ENCODE results near the gene ERG. TPM values are rescaled to one million over a fixed set of nuclear protein-coding genes. Genes with fewer than 3 reads are reported as not detected.

ERG gene
- total RNA-seq, 3 donors from 2014 or later (not counting 1 experiment from before 2014, with no cell fraction given) = 0.36 to 0.58 TPM; not detected in 1

DNA sequence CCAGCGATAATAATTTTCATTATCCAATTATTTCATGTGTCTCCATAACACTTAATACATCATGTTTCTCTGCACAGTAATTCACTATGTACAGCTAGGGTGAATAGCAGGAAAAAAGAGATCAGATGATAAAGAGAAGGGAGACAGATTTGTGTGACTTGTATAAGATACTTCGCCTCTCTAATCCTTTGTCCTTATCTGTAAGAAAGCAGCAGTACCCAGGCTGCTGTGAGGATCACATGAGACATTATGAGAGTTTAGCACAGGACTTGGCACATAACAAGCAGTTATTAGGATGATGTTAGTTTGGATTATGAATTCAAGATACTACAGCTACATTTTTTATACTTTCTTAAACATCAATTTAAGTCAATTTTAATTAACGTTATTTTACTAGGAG, 6.3 kb downstream of the ERG start:
- Mint-ChIP-seq H3K36me3 (no peaks in the 10 kb centered on the region), H3K4me1 (peaks cover 0 to 6% of the 10 kb centered on the region in 2 donors), H3K27me3 (ENCODE audit: low read depth in 2 of 2) (peaks cover 12 to 73% of the 10 kb centered on the region in 2 donors), H3K9me3 (no peaks in the 10 kb centered on the region), H3K27ac (no peak overlapping the region), H3K4me3 (no peak overlapping the region)
- H3K27me3 ChIP-seq (ENCODE audit: control insufficient read depth, insufficient read depth, low read length) = no peaks in the 10 kb centered on the region
- H3K36me3 ChIP-seq (ENCODE audit: control insufficient read depth, insufficient read depth, low read length) = no peaks in the 10 kb centered on the region
- no peak overlapping the region for H3K27ac ChIP-seq (ENCODE audit: low read length)
- no peaks in the 10 kb centered on the region for H3K9me3 ChIP-seq (ENCODE audit: control insufficient read depth, insufficient read depth, low read length)
- DNase-seq = no peak
- no peak for ATAC-seq
- TF ChIP-seq, protein P1, sequence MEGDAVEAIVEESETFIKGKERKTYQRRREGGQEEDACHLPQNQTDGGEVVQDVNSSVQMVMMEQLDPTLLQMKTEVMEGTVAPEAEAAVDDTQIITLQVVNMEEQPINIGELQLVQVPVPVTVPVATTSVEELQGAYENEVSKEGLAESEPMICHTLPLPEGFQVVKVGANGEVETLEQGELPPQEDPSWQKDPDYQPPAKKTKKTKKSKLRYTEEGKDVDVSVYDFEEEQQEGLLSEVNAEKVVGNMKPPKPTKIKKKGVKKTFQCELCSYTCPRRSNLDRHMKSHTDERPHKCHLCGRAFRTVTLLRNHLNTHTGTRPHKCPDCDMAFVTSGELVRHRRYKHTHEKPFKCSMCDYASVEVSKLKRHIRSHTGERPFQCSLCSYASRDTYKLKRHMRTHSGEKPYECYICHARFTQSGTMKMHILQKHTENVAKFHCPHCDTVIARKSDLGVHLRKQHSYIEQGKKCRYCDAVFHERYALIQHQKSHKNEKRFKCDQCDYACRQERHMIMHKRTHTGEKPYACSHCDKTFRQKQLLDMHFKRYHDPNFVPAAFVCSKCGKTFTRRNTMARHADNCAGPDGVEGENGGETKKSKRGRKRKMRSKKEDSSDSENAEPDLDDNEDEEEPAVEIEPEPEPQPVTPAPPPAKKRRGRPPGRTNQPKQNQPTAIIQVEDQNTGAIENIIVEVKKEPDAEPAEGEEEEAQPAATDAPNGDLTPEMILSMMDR (IDR thresholded peaks at IDR 0.05) = no peak
- H3K4me3 ChIP-seq (ENCODE audit: low read length) = no peak overlapping the region
- peaks cover 11% of the 10 kb centered on the region for H3K4me1 ChIP-seq (ENCODE audit: control insufficient read depth, insufficient read depth, low read length)
- 71% methylated on average over 1 of the region's 3 CpGs for WGBS (ENCODE audit: insufficient coverage)
- intact Hi-C loops (cut with micrococcal nuclease) = no loop called here

DNA sequence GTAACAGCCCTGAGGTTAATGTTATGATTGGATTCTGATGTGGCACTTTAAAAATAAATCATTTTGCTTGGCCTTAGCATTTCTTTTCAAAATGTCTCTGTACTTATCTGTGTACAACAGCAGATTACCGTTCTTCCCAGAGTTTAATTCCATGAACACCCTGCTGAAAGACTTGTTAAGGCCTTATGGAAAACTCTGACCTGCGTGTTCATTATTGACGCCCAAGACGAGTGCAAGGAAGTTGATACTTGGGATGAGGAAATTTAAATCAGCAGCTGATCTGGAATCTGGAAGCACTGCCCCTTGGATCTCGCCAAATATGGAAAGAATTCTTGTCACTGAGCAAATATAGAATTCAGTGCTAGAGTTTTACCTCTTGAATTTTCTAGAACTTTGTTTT, 6.7 kb downstream of the ERG start:
- Histone ChIP-seq H3K4me1 (ENCODE audit: control insufficient read depth, insufficient read depth, low read length) (peaks cover 11% of the 10 kb centered on the region), H3K9me3 (ENCODE audit: control insufficient read depth, insufficient read depth, low read length) (no peaks in the 10 kb centered on the region), H3K27me3 (ENCODE audit: control insufficient read depth, insufficient read depth, low read length) (no peaks in the 10 kb centered on the region), H3K27ac (ENCODE audit: low read length) (no peak overlapping the region), H3K4me3 (ENCODE audit: low read length) (no peak overlapping the region), H3K36me3 (ENCODE audit: control insufficient read depth, insufficient read depth, low read length) (no peaks in the 10 kb centered on the region)
- H3K27me3 Mint-ChIP-seq (ENCODE audit: low read depth in 2 of 2) = peaks cover 12 to 73% of the 10 kb centered on the region in 2 donors
- peaks cover 0 to 6% of the 10 kb centered on the region in 2 donors for H3K4me1 Mint-ChIP-seq
- TF ChIP-seq, protein P1 (IDR thresholded peaks at IDR 0.05) = no peak
- no peaks in the 10 kb centered on the region for H3K36me3 Mint-ChIP-seq
- ATAC-seq (no peak), DNase-seq (no peak)
- 87% methylated on average over 5 of the region's 5 CpGs for WGBS (ENCODE audit: insufficient coverage)
- no peak overlapping the region for H3K4me3 Mint-ChIP-seq
- intact Hi-C loops (cut with micrococcal nuclease) = no loop called here
- H3K27ac Mint-ChIP-seq = no peak overlapping the region
- no peaks in the 10 kb centered on the region for H3K9me3 Mint-ChIP-seq

DNA sequence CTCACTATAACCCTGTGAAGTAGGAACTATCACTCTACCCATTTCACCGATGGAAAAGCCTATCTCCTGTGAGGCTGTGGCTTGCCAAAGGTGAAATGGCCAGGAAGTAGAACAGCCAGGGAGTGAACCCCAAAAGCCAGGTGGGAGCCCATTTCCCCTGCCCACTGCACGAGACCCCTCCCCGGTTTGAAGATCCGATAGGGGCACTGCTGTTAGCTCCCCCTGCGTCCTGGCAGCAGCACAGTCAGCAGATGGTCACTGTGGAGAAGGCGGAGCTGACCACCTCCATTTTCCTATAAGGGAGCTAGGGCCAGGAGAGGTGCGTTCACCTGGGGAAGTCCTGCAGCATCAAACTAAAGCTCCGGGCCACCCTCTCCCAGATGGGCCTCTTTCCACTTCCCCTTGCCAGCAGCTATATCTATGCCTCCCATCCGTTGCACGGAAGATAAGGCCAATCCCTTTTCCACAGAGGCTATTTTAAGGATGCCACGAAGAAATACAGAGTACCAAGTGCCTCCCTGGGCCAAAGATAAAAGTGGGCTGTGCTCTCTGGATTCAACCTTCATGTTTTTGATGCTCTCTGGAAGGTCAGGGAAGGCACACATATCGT, 7.8 kb downstream of the ERG start:
- ATAC-seq (peak in 1 of 3 donors; percentile 45), DNase-seq (no peak)
- no peaks in the 10 kb centered on the region for H3K27me3 ChIP-seq (ENCODE audit: control insufficient read depth, insufficient read depth, low read length)
- TF ChIP-seq, protein P1 (IDR thresholded peaks at IDR 0.05) = no peak
- Mint-ChIP-seq H3K36me3 (no peaks in the 10 kb centered on the region), H3K27ac (no peak overlapping the region), H3K4me3 (no peak overlapping the region), H3K27me3 (ENCODE audit: low read depth in 2 of 2) (peaks cover 12 to 63% of the 10 kb centered on the region in 2 donors), H3K9me3 (no peaks in the 10 kb centered on the region), H3K4me1 (peaks cover 0 to 6% of the 10 kb centered on the region in 2 donors)
- H3K27ac ChIP-seq (ENCODE audit: low read length) = no peak overlapping the region
- intact Hi-C loops (cut with micrococcal nuclease) = no loop called here
- H3K36me3 ChIP-seq (ENCODE audit: control insufficient read depth, insufficient read depth, low read length) = no peaks in the 10 kb centered on the region
- 62% methylated on average over 12 of the region's 12 CpGs for WGBS (ENCODE audit: insufficient coverage)
- no peaks in the 10 kb centered on the region for H3K9me3 ChIP-seq (ENCODE audit: control insufficient read depth, insufficient read depth, low read length)
- H3K4me1 ChIP-seq (ENCODE audit: control insufficient read depth, insufficient read depth, low read length) = peaks cover 11% of the 10 kb centered on the region
- no peak overlapping the region for H3K4me3 ChIP-seq (ENCODE audit: low read length)

DNA sequence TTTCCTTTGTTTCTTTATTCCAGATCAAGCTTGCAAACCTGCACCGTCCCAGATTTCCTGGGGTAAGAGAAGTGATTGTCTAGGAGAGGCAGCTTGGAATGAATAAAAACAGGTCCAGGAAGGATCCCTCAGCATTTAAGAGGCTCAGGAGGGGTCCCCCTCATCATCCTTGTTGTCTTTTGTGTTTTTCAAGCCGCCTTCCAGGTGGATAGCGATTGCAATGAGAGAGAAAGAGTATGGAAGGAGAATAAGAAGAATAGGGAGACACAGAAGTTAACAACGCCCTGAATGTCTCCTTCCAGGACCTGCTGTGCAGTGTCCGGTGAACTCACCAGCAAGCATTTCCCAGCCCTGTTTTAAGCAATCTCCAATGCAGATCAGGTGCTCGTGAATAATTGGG, 8.5 kb downstream of the ERG start:
- H3K27me3 ChIP-seq (ENCODE audit: control insufficient read depth, insufficient read depth, low read length) = no peaks in the 10 kb centered on the region
- WGBS (ENCODE audit: insufficient coverage) = 79% methylated on average over 6 of the region's 6 CpGs
- no peak overlapping the region for H3K4me3 Mint-ChIP-seq
- no peak overlapping the region for H3K27ac ChIP-seq (ENCODE audit: low read length)
- peaks cover 9% of the 10 kb centered on the region for H3K4me1 ChIP-seq (ENCODE audit: control insufficient read depth, insufficient read depth, low read length)
- no peak for DNase-seq
- no peaks in the 10 kb centered on the region for H3K9me3 Mint-ChIP-seq
- H3K36me3 ChIP-seq (ENCODE audit: control insufficient read depth, insufficient read depth, low read length) = no peaks in the 10 kb centered on the region
- ATAC-seq = no peak
- H3K4me1 Mint-ChIP-seq = peaks cover 0 to 6% of the 10 kb centered on the region in 2 donors
- no peaks in the 10 kb centered on the region for H3K36me3 Mint-ChIP-seq
- H3K9me3 ChIP-seq (ENCODE audit: control insufficient read depth, insufficient read depth, low read length) = no peaks in the 10 kb centered on the region
- H3K27me3 Mint-ChIP-seq (ENCODE audit: low read depth in 2 of 2) = peaks cover 9 to 55% of the 10 kb centered on the region in 2 donors
- H3K4me3 ChIP-seq (ENCODE audit: low read length) = no peak overlapping the region
- intact Hi-C loops (cut with micrococcal nuclease) = no loop called here
- TF ChIP-seq, protein P1 (IDR thresholded peaks at IDR 0.05) = no peak
- H3K27ac Mint-ChIP-seq = no peak overlapping the region

Measured in natural killer cell (primary cell).